Activated CD4-positive, alpha-beta T cell treated with anti-CD3 and anti-CD28 coated beads, Interleukin-2, amount 50 U/mL, for 4 hours (primary cell): ENCODE measurements around the gene PRPH.

ENCODE experiments used
- DNase-seq, 2 experiments: peaks; one replicate each; pipeline ENCODE4 v3.0.0-alpha.2; 2020

PRPH gene

GRCh38 chr12:49334226-49334625 lies 39.3 kb downstream of the PRPH start:
- no peak for DNase-seq

GRCh38 chr12:49334681-49335080 lies 39.7 kb downstream of the PRPH start:
- DNase-seq = no peak

GRCh38 chr12:49335118-49335954 lies 40.4 kb downstream of the PRPH start:
- no peak for DNase-seq

- DNase-seq = no peak
Measured at GRCh38 chr12:49335955-49336644, 41.2 kb downstream of the PRPH start.

- DNase-seq = peak; percentile 86 to 88
Measured at GRCh38 chr12:49336645-49337584, 42.0 kb downstream of the PRPH start, which contains the start of gene C1QL4. Gene C1QL4 (minus strand): TSS chr12:49337188. CDS start chr12:49336477, 711 bp downstream.

- no peak for DNase-seq
Measured at GRCh38 chr12:49338830-49339463, 44.0 kb downstream of the PRPH start.

- no peak for DNase-seq
Measured at GRCh38 chr12:49339464-49339861, 44.5 kb downstream of the PRPH start.

- DNase-seq = no peak
Measured at GRCh38 chr12:49340095-49340870, 45.3 kb downstream of the PRPH start.

GRCh38 chr12:49340971-49341776 lies 46.2 kb downstream of the PRPH start:
- DNase-seq = no peak

GRCh38 chr12:49341777-49342065 lies 46.8 kb downstream of the PRPH start:
- DNase-seq = no peak

GRCh38 chr12:49342066-49342913 lies 47.3 kb downstream of the PRPH start:
- peak; percentile 63 to 64 for DNase-seq

- DNase-seq = peak; percentile 40 to 43
Measured at GRCh38 chr12:49342914-49343731, 48.2 kb downstream of the PRPH start.

GRCh38 chr12:49344486-49345050 lies 49.6 kb downstream of the PRPH start:
- DNase-seq = no peak

GRCh38 chr12:49345051-49345824 lies 50.3 kb downstream of the PRPH start:
- DNase-seq = no peak

GRCh38 chr12:49345825-49346658 lies 51.1 kb downstream of the PRPH start:
- no peak for DNase-seq

GRCh38 chr12:49346659-49347310 lies 51.8 kb downstream of the PRPH start, which contains the start of gene DNAJC22:
Gene DNAJC22 (plus strand): TSS chr12:49346888. CDS start chr12:49348873, 1,985 bp downstream.
- DNase-seq = peak in 1 of 2 experiments; percentile 22
